ENCODE results near the gene SPECC1.

DNA sequence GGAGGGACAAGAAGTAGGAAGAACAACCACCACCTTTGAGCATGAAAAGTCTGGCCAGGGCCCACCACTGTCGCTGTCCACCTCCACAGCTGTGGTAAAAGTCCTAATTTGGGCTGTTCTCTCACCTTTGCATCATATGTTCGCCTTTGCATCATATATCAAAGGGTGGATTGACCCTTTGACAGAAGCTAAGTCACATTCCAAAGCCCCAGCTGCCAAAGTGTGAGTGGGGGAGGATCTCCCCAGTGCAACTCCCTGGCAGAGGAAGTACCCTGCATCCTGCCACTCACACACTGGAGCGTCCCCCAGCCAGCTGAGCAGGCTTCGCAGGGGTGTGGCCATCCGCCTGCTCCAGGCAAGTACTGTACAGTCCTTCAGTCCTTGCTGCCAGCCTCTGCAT, 12.7 kb upstream of the SPECC1 start:
- TF ChIP-seq, protein P1, sequence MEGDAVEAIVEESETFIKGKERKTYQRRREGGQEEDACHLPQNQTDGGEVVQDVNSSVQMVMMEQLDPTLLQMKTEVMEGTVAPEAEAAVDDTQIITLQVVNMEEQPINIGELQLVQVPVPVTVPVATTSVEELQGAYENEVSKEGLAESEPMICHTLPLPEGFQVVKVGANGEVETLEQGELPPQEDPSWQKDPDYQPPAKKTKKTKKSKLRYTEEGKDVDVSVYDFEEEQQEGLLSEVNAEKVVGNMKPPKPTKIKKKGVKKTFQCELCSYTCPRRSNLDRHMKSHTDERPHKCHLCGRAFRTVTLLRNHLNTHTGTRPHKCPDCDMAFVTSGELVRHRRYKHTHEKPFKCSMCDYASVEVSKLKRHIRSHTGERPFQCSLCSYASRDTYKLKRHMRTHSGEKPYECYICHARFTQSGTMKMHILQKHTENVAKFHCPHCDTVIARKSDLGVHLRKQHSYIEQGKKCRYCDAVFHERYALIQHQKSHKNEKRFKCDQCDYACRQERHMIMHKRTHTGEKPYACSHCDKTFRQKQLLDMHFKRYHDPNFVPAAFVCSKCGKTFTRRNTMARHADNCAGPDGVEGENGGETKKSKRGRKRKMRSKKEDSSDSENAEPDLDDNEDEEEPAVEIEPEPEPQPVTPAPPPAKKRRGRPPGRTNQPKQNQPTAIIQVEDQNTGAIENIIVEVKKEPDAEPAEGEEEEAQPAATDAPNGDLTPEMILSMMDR (IDR thresholded peaks at IDR 0.05), result no peak
- TF ChIP-seq POLR2A (IDR thresholded peaks at IDR 0.05), result no peak
